ENCODE data around the gene CALD1. TPM values are rescaled to one million over a fixed set of nuclear protein-coding genes. Genes with fewer than 3 reads are reported as not detected.

CALD1 gene
- total RNA-seq, 1 experiment from 2014 or later = 83.9 TPM

GRCh38 chr7:134892963-134893362 is 113.5 kb downstream of the CALD1 start:
- no peak for DNase-seq (ENCODE audit: low spot score)

GRCh38 chr7:134893920-134894319 is 114.5 kb downstream of the CALD1 start:
- no peak for DNase-seq (ENCODE audit: low spot score)

GRCh38 chr7:134894928-134895327 is 115.5 kb downstream of the CALD1 start:
- DNase-seq (ENCODE audit: low spot score) = no peak

- no peak for DNase-seq (ENCODE audit: low spot score)
Observed at GRCh38 chr7:134896073-134896472, 116.6 kb downstream of the CALD1 start.

GRCh38 chr7:134897936-134898335 is 118.5 kb downstream of the CALD1 start:
- DNase-seq (ENCODE audit: low spot score) = no peak

- peak; percentile 59 for DNase-seq (ENCODE audit: low spot score)
Observed at GRCh38 chr7:134899729-134900128, 120.3 kb downstream of the CALD1 start.

GRCh38 chr7:134900166-134900982 is 120.9 kb downstream of the CALD1 start:
- no peak for DNase-seq (ENCODE audit: low spot score)

GRCh38 chr7:134901389-134902020 is 122.1 kb downstream of the CALD1 start:
- DNase-seq (ENCODE audit: low spot score) = no peak

GRCh38 chr7:134902058-134902457 is 122.6 kb downstream of the CALD1 start:
- DNase-seq (ENCODE audit: low spot score) = no peak

- no peak for DNase-seq (ENCODE audit: low spot score)
Observed at GRCh38 chr7:134903073-134903790, 123.8 kb downstream of the CALD1 start.

- no peak for DNase-seq (ENCODE audit: low spot score)
Observed at GRCh38 chr7:134905375-134905774, 125.9 kb downstream of the CALD1 start.

- no peak for DNase-seq (ENCODE audit: low spot score)
Observed at GRCh38 chr7:134907000-134907399, 127.6 kb downstream of the CALD1 start.

GRCh38 chr7:134907639-134908038 is 128.2 kb downstream of the CALD1 start:
- no peak for DNase-seq (ENCODE audit: low spot score)

- peak; percentile 13 for DNase-seq (ENCODE audit: low spot score)
Observed at GRCh38 chr7:134908289-134908688, 128.9 kb downstream of the CALD1 start.

- DNase-seq (ENCODE audit: low spot score) = no peak
Observed at GRCh38 chr7:134910214-134910890, 130.9 kb downstream of the CALD1 start.

GRCh38 chr7:134910968-134911367 is 131.5 kb downstream of the CALD1 start:
- DNase-seq (ENCODE audit: low spot score) = no peak

GRCh38 chr7:134916171-134916883 is 136.9 kb downstream of the CALD1 start:
- no peak for DNase-seq (ENCODE audit: low spot score)

- DNase-seq (ENCODE audit: low spot score) = no peak
Observed at GRCh38 chr7:134919240-134919641, 139.8 kb downstream of the CALD1 start.

GRCh38 chr7:134920026-134920753 is 140.8 kb downstream of the CALD1 start:
- DNase-seq (ENCODE audit: low spot score) = peak; percentile 64

Data from A172 (cell line).